HG03442 (cell line): Measurements from ENCODE around the gene SIRT2.
A peak's percentile ranks its signal among the peaks of the same experiment; 100 is the strongest.

Experiments used
- ATAC-seq: cut with Tn5 transposase; IDR thresholded peaks from one replicate; pipeline ENCODE4 v1.9.1; 2021; ENCODE audit warnings: mild to moderate bottlenecking, moderate library complexity; ENCODE audit not compliant: unreplicated experiment

SIRT2 gene

GRCh38 chr19:38845374-38846024 lies 53.9 kb downstream of the SIRT2 start:
- no peak for ATAC-seq

GRCh38 chr19:38844093-38844686 lies 55.2 kb downstream of the SIRT2 start:
- no peak for ATAC-seq

GRCh38 chr19:38843175-38843758 lies 56.2 kb downstream of the SIRT2 start:
- no peak for ATAC-seq

- no peak for ATAC-seq
These were observed 56.8 kb downstream of the SIRT2 start for GRCh38 chr19:38842439-38843174.

GRCh38 chr19:38841787-38842438 lies 57.5 kb downstream of the SIRT2 start:
- no peak for ATAC-seq

- no peak for ATAC-seq
These were observed 58.1 kb downstream of the SIRT2 start for GRCh38 chr19:38841180-38841766.

GRCh38 chr19:38840583-38840968 lies 58.8 kb downstream of the SIRT2 start:
- ATAC-seq = no peak

- no peak for ATAC-seq
These were observed 59.4 kb downstream of the SIRT2 start for GRCh38 chr19:38839816-38840582.

GRCh38 chr19:38838986-38839761 lies 60.2 kb downstream of the SIRT2 start:
- ATAC-seq = no peak

- no peak for ATAC-seq
These were observed 61.0 kb downstream of the SIRT2 start for GRCh38 chr19:38838208-38838985.

- ATAC-seq = no peak
These were observed 61.7 kb downstream of the SIRT2 start for GRCh38 chr19:38837656-38838121.

GRCh38 chr19:38836983-38837626 lies 62.3 kb downstream of the SIRT2 start:
- no peak for ATAC-seq

- no peak for ATAC-seq
These were observed 63.0 kb downstream of the SIRT2 start for GRCh38 chr19:38836159-38836982.

- no peak for ATAC-seq
These were observed 64.8 kb downstream of the SIRT2 start for GRCh38 chr19:38834590-38834989.

- ATAC-seq = no peak
These were observed 65.3 kb downstream of the SIRT2 start for GRCh38 chr19:38834104-38834490.

GRCh38 chr19:38833092-38833425 lies 66.4 kb downstream of the SIRT2 start:
- ATAC-seq = no peak

GRCh38 chr19:38831142-38831605 lies 68.2 kb downstream of the SIRT2 start:
- peak; percentile 27 for ATAC-seq
